HEK293T (cell line): Measurements from ENCODE around the gene GPC1.

ENCODE experiments used
- ARNT ChIP-seq: fragments of 450-650 bp; IDR thresholded peaks from 2 replicates; pipeline ENCODE4 v1.6.1; 2017; ENCODE audit warnings: mild to moderate bottlenecking
- CTBP1 ChIP-seq: fragments of 450-650 bp; IDR thresholded peaks from 2 replicates; pipeline ENCODE4 v1.6.1; 2016; ENCODE audit warnings: borderline replicate concordance
- FOXK2 ChIP-seq: fragments of 450-650 bp; IDR thresholded peaks from 2 replicates; pipeline ENCODE4 v1.6.1; 2016; ENCODE audit warnings: mild to moderate bottlenecking
- FOXM1 ChIP-seq: fragments of 450-650 bp; IDR thresholded peaks from 2 replicates; pipeline ENCODE4 v1.6.1; 2017; ENCODE audit warnings: mild to moderate bottlenecking, borderline replicate concordance
- SP1 ChIP-seq: fragments of 450-650 bp; IDR thresholded peaks from 2 replicates; pipeline ENCODE4 v1.6.1; 2017
- SUZ12 ChIP-seq: fragments of 450-650 bp; IDR thresholded peaks from 2 replicates; pipeline ENCODE4 v1.6.1; 2016; ENCODE audit warnings: mild to moderate bottlenecking
- ZNF384 ChIP-seq: fragments of 450-650 bp; IDR thresholded peaks from 2 replicates; pipeline ENCODE4 v1.6.1; 2016

DNA sequence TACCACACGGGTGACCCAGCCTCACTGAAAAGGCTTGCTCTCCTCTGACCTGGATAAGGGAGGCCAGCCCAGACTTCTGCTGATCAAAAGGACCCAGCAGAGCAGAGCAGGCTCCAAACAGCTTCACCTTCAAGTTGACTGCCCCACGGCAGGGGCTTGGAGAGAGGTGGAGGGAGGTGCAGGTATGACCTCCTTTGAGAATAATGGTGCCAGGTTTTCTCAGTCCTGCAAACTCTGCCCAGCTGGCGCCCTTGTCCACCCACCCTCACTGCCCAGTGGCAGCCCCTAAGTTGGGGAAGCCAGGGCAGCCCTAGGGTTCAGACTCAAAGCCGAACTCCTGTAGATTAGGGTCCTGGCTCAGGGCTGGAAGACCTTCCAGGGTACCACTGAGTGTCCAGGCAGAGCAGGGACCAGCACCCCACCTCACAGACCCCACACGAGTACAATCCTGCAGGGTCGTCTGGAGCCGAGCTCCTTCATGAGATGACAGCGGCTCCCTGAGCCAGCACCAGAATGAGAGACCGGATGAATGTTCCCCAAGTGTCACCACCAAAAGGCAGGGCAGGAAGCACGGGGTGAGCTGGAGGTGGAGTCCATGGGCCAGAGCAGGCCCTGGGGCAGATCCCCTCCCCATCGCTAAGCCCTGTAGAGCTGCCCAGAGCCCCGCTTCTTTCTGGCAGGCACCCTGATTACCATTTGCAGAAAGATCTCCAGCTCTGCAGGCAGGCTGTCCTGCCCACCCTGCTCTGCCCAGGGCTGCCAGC lies 3.6 kb upstream of the GPC1 start:
- TF ChIP-seq CTBP1 (no peak), ZNF384 (no peak), FOXK2 (no peak), ARNT (no peak), SP1 (no peak), SUZ12 (no peak), FOXM1 (no peak)
